ENCODE measurements around the gene FFAR3. TPM values are rescaled to one million over a fixed set of nuclear protein-coding genes. Genes with fewer than 3 reads are reported as not detected.

The FFAR3 gene
- total RNA-seq, 2 experiments from 2014 or later = 0.19 TPM; not detected in 1

DNA sequence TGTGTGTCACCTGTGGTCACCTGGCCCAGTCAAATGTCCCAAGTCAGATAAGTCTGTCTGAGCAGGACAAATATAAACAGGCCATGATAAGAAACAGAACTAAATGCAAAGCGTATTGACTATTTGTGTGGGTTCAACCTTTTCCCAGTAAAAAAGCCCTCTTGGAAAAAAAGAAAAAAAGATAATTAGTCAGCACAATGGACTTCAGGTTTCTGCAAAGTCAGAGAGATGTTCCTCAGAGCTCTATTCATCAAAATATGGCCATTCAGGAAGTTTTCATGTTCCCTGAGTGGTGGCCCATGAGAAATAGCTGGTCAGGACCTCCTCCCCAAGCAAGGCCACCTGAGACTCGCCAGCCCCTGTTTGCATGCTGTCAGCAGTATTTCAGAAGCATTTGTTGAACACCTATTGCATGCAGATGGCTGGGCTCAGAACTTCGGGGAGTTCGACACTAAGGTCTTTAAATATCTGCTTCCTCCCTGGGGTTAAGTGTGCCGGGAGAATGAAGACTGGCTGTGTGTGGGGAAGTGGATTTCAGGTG lies 2.7 kb downstream of the FFAR3 start:
- Histone ChIP-seq H3K79me2 (ENCODE audit: insufficient read depth, low read depth, low read length) (no peaks in the 10 kb centered on the region), H3K4me1 (ENCODE audit: insufficient read depth, low read length, poor library complexity, severe bottlenecking) (peaks cover 5% of the 10 kb centered on the region), H4K20me1 (ENCODE audit: insufficient read depth, low read length) (no peaks in the 10 kb centered on the region), H3K4me3 (ENCODE audit: low read depth, low read length, poor library complexity, severe bottlenecking) (no peak overlapping the region), H3K27ac (ENCODE audit: low read depth, low read length, poor library complexity, severe bottlenecking) (no peak overlapping the region), H3K4me2 (ENCODE audit: low read length) (no peak overlapping the region), H3K9me3 (ENCODE audit: low read length) (no peaks in the 10 kb centered on the region), H2AFZ (ENCODE audit: low read length) (no peak overlapping the region), H3K36me3 (ENCODE audit: insufficient read depth, low read length) (no peaks in the 10 kb centered on the region), H3K9me2 (ENCODE audit: insufficient read depth, low read length) (no peaks in the 10 kb centered on the region)
- CTCF ChIA-PET (ENCODE audit: unreplicated experiment) = no interaction called here
- POLR2A ChIA-PET = interaction anchor here (0.5 to 1.1 kb wide), 2 partner anchors 41 to 170 kb away, joined by 3 to 4 read pairs; no protein-coding TSS in a partner anchor
- no peak for TF ChIP-seq EZH2phosphoT487 (IDR thresholded peaks at IDR 0.05; ENCODE audit: borderline replicate concordance, low read depth, low read length)
- TF ChIP-seq, protein P1, sequence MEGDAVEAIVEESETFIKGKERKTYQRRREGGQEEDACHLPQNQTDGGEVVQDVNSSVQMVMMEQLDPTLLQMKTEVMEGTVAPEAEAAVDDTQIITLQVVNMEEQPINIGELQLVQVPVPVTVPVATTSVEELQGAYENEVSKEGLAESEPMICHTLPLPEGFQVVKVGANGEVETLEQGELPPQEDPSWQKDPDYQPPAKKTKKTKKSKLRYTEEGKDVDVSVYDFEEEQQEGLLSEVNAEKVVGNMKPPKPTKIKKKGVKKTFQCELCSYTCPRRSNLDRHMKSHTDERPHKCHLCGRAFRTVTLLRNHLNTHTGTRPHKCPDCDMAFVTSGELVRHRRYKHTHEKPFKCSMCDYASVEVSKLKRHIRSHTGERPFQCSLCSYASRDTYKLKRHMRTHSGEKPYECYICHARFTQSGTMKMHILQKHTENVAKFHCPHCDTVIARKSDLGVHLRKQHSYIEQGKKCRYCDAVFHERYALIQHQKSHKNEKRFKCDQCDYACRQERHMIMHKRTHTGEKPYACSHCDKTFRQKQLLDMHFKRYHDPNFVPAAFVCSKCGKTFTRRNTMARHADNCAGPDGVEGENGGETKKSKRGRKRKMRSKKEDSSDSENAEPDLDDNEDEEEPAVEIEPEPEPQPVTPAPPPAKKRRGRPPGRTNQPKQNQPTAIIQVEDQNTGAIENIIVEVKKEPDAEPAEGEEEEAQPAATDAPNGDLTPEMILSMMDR (conservative IDR thresholded peaks at IDR 0.05; ENCODE audit: low read length) = no peak
- no peak for DNase-seq (ENCODE audit: low spot score)
- BruUV-seq (replicated peaks) = no TSS peak
- intact Hi-C loops (cut with micrococcal nuclease; ENCODE audit: unreplicated experiment) = no loop called here

DNA sequence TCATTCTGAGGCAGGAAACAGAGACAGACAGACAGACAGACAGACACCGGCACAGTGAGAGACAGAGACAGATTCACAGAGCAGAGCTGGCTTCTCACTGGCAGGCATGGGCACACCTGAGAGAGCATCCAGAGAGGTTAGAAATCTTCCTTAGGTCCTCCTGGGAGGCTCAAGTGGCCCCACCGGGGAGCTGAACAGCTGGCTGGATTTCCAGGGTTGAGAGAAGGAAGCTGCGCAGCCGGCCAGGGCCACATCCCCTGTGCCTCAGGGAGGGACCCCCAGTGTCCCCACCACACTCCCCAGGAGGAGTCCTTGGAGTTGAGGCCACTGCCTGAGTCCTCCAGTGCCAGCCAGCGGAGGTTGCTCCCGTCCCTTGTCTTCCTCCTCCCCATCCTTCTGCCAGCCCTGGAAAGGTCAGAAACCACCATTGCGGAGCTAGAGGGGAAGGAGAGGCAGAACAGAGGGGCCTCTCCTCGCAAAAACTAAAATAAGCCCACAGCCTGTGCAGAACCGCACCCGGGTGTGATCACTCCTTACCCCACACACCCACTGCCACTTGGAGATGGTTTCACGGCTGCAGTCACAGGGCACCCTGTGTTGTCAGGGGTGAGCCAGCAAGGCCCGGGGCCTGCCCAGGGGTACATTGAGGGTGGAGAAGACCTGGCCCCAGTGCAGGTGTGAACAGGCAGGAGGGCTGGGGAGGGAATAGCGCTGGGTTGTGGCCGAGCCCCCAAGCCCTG lies 4.2 kb downstream of the FFAR3 start:
- peaks cover 5% of the 10 kb centered on the region for H3K4me1 ChIP-seq (ENCODE audit: insufficient read depth, low read length, poor library complexity, severe bottlenecking)
- H3K4me2 ChIP-seq (ENCODE audit: low read length) = no peak overlapping the region
- H3K79me2 ChIP-seq (ENCODE audit: insufficient read depth, low read depth, low read length) = no peaks in the 10 kb centered on the region
- ChIA-PET CTCF (ENCODE audit: unreplicated experiment) (no interaction called here), POLR2A (no interaction called here)
- no peak overlapping the region for H3K4me3 ChIP-seq (ENCODE audit: low read depth, low read length, poor library complexity, severe bottlenecking)
- no peaks in the 10 kb centered on the region for H3K9me2 ChIP-seq (ENCODE audit: insufficient read depth, low read length)
- no TSS peak for BruUV-seq (replicated peaks)
- no peak overlapping the region for H2AFZ ChIP-seq (ENCODE audit: low read length)
- no peak overlapping the region for H3K27ac ChIP-seq (ENCODE audit: low read depth, low read length, poor library complexity, severe bottlenecking)
- no peak for DNase-seq (ENCODE audit: low spot score)
- H3K9me3 ChIP-seq (ENCODE audit: low read length) = no peaks in the 10 kb centered on the region
- intact Hi-C loops (cut with micrococcal nuclease; ENCODE audit: unreplicated experiment) = no loop called here
- H3K36me3 ChIP-seq (ENCODE audit: insufficient read depth, low read length) = no peaks in the 10 kb centered on the region
- no peaks in the 10 kb centered on the region for H4K20me1 ChIP-seq (ENCODE audit: insufficient read depth, low read length)
- TF ChIP-seq EZH2phosphoT487 (IDR thresholded peaks at IDR 0.05; ENCODE audit: borderline replicate concordance, low read depth, low read length) = no peak
- TF ChIP-seq, protein P1 (conservative IDR thresholded peaks at IDR 0.05; ENCODE audit: low read length) = no peak

DNA sequence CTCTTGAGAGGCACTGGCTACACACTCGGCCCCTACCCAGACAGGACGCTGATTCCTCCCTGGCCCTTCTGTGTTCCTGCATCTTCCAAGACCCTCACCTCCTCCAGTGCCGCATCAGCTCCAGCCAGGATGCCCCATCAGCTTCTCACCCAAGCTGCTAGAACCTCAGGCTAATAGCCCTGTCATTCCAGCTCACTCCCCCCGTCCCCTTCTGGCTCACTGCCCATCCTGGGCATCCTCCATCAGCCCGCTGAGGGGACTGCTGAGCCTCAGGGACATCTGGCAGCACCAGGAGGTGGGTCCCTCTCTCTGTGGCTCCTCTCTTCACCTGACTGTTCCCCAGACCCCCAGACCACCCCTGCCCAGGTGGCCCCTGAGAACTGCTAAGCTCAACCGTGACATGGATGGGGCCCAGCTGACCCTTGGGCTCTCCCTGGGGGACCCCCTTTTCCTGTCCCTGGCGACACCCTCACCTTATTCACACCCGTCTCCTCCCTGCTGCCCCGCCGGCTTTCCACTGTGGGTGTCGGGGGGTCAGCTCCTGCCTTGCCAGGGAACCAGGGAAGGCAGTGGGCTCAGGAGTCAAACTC lies 4.8 kb downstream of the FFAR3 start:
- peaks cover 3% of the 10 kb centered on the region for H3K4me1 ChIP-seq (ENCODE audit: insufficient read depth, low read length, poor library complexity, severe bottlenecking)
- DNase-seq (ENCODE audit: low spot score) = no peak
- no peaks in the 10 kb centered on the region for H3K36me3 ChIP-seq (ENCODE audit: insufficient read depth, low read length)
- no peaks in the 10 kb centered on the region for H4K20me1 ChIP-seq (ENCODE audit: insufficient read depth, low read length)
- H3K4me3 ChIP-seq (ENCODE audit: low read depth, low read length, poor library complexity, severe bottlenecking) = no peak overlapping the region
- no peak overlapping the region for H3K4me2 ChIP-seq (ENCODE audit: low read length)
- no peaks in the 10 kb centered on the region for H3K9me2 ChIP-seq (ENCODE audit: insufficient read depth, low read length)
- POLR2A ChIA-PET = no interaction called here
- no TSS peak for BruUV-seq (replicated peaks)
- no peak overlapping the region for H2AFZ ChIP-seq (ENCODE audit: low read length)
- H3K27ac ChIP-seq (ENCODE audit: low read depth, low read length, poor library complexity, severe bottlenecking) = no peak overlapping the region
- no peaks in the 10 kb centered on the region for H3K79me2 ChIP-seq (ENCODE audit: insufficient read depth, low read depth, low read length)
- no peaks in the 10 kb centered on the region for H3K9me3 ChIP-seq (ENCODE audit: low read length)
- no peak for TF ChIP-seq EZH2phosphoT487 (IDR thresholded peaks at IDR 0.05; ENCODE audit: borderline replicate concordance, low read depth, low read length)
- TF ChIP-seq, protein P1 (conservative IDR thresholded peaks at IDR 0.05; ENCODE audit: low read length) = no peak
- CTCF ChIA-PET (ENCODE audit: unreplicated experiment) = no interaction called here
- intact Hi-C loops (cut with micrococcal nuclease; ENCODE audit: unreplicated experiment) = no loop called here
